Left kidney (tissue), 2 donors: Measurements from ENCODE around the gene EFCAB9. TPM values are rescaled to one million over a fixed set of nuclear protein-coding genes. Genes with fewer than 3 reads are reported as not detected.
A peak's percentile ranks its signal among the peaks of the same experiment; 100 is the strongest.
"Not testable (repeated sequence)": the region's sequence is repeated elsewhere in the genome, so short reads cannot be mapped to it uniquely, and the experiment has no call there.

Source experiments
- DNase-seq: peaks from one replicate; pipeline ENCODE4 v3.0.0-alpha.2; 2013
- polyA plus RNA-seq: library from polyadenylated mRNA; unstranded; fragments of 120-200 nt; gene quantifications from one replicate; pipeline ENCODE4 v1.2.1, GENCODE V29; 2013; ENCODE audit not compliant: insufficient read length

EFCAB9 gene
- polyA plus RNA-seq, 1 donor: not detected

- peak; percentile 87 for DNase-seq
These were observed 5.7 kb upstream of the EFCAB9 start, which contains the start of gene STK10 for GRCh38 chr5:172188033-172188892. Gene STK10, minus strand, starts transcription at chr5:172188224. Its CDS starts 182 bp downstream, at chr5:172188042.

GRCh38 chr5:172188893-172189692 is 4.9 kb upstream of the EFCAB9 start:
- no peak for DNase-seq

- no peak for DNase-seq
These were observed 4.2 kb upstream of the EFCAB9 start for GRCh38 chr5:172189693-172190296.

GRCh38 chr5:172194985-172195774 is 1.2 kb downstream of the EFCAB9 start:
- DNase-seq: no peak

DNA sequence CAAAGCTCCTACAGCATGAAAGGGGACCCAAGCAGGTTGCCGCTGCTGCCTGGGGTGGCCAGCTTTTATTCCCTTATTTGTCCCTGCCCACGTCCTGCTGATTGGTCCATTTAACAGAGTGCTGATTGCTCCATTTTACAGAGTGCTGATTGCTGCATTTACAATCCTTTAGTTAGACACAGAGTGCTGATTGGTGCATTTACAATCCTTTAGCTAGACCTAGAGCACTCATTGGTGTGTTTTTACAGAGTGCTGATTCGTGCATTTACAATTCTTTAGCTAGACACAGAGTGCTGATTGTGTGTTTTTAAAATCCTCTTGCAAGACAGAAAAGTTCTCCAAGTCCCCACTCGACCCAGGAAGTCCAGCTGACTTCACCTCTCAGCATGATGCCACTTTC is 3.8 kb downstream of the EFCAB9 start:
- not testable (repeated sequence) for DNase-seq

GRCh38 chr5:172199446-172199845 is 5.5 kb downstream of the EFCAB9 start:
- DNase-seq: no peak

GRCh38 chr5:172200476-172200875 is 6.5 kb downstream of the EFCAB9 start:
- DNase-seq: no peak

DNA sequence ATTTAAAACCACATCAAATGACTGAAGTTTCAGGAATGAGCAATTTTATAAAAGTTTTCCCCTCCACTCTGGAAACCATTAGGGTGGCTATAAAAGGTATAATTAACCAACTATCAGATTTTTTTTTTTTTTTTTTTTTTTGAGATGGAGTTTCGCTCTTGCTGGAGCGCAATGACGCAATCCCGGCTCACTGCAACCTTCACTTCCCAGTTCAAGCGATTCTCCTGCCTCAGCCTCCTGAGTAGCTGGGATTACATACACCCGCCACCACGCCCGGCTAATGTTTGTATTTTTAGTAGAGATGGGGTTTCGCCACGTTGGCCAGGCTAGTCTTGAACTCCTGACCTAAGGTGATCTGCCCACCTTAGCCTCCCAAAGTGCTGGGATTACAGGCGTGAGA is 12.0 kb downstream of the EFCAB9 start:
- DNase-seq: not testable (repeated sequence)

DNA sequence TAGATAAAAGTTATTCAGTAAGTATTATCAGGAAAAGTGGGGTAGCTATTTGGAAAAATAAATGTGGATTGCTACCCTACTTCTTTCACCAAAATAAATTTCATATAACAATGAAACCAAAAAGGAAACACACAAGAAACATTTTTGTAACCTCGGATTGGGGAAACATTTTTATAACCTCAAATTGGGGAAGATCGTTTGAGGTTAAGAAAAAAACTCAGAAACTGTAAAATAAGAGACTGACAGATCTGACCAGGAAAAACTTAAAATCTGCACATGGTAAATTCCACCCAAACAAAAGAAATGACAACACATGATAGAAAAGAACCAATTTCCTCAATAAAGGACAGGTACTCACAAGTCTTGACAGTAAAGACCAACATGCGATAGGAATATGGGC is 13.5 kb downstream of the EFCAB9 start:
- DNase-seq: no peak

GRCh38 chr5:172209714-172210113 is 15.7 kb downstream of the EFCAB9 start:
- DNase-seq: no peak

DNA sequence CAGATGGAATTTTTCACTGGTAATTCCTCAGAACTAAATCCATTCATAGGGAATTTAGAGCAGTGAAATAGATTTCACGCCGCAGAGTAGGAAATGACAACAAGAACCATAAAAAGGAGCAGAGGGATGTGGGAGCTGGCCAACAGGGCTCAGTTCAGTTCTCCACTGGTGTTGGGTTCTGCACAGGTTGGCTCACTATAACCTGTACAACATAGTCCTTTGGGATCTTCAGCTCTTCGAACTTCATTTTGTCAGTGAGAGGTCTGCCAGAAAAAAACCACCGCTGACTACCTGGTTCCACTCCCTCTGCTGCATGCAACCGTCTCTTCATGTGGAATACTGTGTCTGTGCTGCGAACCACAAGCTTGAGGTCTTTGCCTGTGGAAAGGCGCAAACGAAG is 17.7 kb downstream of the EFCAB9 start:
- DNase-seq: no peak

DNA sequence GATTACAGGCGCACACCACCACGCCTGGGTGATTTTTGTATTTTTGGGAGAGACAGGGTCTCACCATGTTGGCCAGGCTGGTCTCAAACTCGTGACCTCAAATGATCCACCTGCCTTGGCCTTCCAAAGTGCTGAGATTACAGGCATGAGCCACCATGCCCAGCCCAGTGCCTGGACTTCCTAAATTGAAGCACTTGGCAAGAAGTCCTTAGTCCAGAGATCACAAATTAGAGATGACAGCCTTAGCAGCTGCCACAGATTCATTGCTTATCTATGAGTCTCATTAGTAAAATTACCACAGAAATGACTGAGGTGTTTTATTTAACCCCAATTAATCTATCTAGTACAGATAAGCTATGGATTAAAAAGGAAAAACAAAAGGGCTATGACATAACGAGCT is 19.2 kb downstream of the EFCAB9 start:
- no peak for DNase-seq

DNA sequence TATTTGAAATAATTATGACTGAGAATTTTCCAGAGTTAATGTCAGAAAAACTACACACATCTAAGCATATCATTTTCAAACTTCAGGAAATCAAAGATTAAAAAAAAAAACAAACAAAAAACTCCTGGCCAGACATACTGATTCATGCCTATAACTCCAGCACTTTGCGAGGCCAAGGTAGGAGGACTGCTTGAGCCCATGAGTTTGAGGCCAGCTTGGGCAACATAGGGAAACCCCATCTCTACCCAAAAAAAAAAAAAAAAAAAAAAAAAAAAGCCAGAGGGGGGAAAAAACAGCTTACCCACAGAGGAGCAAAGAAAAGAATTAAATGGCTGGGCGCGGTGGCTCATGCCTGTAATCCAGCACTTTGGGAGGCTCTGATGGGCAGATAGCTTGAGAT is 22.4 kb downstream of the EFCAB9 start:
- DNase-seq: no peak

DNA sequence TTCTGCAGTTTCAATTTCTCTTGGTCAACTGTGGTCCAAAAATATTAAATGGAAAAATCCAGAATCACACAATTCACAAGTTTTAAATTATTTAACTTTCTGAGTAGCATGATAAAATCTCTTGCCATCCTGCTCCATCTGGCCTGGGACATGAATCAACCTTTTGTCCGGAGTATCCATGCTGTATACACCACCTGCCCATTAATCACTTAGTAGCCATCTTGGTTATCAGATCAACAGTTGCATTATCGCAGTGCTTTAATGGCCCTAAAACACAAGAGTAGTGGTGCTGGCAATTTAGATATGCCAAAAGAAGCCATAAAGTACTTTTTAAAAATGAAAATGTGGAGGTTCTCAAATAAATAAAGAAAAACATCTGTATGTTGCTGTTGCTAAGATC is 25.3 kb downstream of the EFCAB9 start:
- DNase-seq: no peak

GRCh38 chr5:172223901-172224873 is 30.2 kb downstream of the EFCAB9 start:
- no peak for DNase-seq

GRCh38 chr5:172224996-172225395 is 31.0 kb downstream of the EFCAB9 start:
- DNase-seq: no peak

DNA sequence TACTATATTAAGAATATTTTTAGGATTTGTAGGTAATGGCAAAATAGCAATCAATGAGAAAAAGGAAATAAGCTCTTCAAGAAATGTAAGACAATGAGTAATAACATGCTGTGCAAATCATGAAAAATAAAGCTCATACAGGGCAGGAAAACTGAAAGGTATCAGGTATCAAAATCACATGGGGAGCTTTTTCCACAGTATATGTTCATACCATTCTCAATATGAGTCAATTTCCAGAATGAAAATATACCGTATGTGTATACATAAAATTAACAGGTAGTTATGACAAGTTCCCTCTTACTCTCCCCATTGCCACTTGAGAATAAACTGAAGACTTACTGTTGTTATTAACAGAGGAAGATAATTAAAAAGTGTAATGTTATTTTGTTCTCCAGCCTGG is 35.9 kb downstream of the EFCAB9 start:
- no peak for DNase-seq

- no peak for DNase-seq
These were observed 40.1 kb downstream of the EFCAB9 start for GRCh38 chr5:172234031-172234430.

DNA sequence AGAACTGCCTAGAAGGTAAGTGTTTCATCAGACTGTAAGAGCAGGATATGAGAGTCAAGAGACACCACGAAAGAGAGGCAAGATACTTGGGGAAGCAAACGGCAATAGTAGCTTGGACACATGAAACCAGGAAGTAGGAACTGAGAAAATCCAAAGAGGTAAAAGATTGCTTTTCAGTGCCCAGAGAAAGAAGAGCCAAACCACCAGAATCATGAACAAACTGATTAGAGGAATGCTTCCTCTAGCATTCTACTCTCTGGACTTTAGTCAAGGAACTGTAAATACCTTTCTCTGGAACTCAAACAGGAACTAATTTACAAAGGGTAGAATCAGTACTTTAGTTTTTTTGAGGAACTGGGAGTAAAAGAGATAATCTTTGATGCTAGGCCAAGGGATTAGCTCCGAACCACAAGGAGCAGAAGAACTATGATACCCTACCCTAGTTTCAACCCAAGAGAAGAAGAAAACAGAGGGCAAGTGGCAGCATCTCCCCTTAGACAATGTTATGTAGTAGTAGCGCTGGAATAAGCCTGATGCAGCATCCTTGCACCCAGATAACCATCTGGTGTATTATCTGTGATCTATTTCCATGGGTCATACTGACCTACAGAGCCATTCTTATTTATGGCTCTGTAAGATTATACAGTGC is 41.3 kb downstream of the EFCAB9 start:
- DNase-seq: no peak
